ENCODE data around the gene SETDB1. TPM values are rescaled to one million over a fixed set of nuclear protein-coding genes. Genes with fewer than 3 reads are reported as not detected.

Gene SETDB1
- total RNA-seq, 1 donor from 2014 or later, result 47.5 TPM

DNA sequence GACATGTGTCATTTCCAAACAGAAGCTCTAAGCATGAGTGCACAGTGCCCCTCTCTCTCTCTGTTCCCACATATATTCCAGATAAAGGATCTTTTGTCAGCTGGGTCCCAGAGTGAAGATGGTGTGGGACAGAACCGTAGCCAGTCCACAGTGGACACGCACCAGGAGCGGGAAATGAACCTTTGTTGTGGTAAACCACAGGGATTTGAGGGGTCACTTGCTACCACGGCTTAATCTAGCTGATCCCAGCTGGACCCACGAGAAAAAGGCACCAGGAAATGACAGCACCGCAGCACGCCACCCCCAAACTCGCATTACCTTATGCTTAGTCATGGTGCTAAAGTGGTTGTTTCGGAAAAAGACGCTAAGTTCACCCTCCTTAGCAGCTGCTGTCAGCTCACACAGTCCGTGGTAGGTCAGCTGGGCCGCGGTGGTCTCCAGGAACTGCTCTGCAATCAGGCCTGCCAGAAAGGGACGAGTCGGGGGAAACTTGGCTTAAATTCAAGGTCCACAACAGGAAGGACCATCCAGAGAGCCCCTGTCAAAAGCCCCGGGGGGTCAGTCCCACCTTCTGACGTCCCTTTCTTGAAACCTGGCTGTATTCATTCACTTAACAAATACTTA, 73.0 kb downstream of the SETDB1 start:
- H3K27ac ChIP-seq (ENCODE audit: low read depth, low read length), result no peak overlapping the region
- H3K4me1 ChIP-seq (ENCODE audit: control insufficient read depth in 3 of 3, insufficient read depth in 3 of 3, low read length in 3 of 3), result peaks cover 16 to 27% (median 21%) of the 10 kb centered on the region in 3 donors
- peak overlapping the region in 1 of 3 donors; percentile 25 for H3K9ac ChIP-seq (ENCODE audit: low read depth in 1 of 3, low read length in 3 of 3)
- no peak overlapping the region for H3K4me3 ChIP-seq (ENCODE audit: low read length in 3 of 3)
- H3K9me3 ChIP-seq (ENCODE audit: control insufficient read depth in 3 of 3, low read length in 3 of 3), result no peaks in the 10 kb centered on the region
- no peaks in the 10 kb centered on the region for H3K27me3 ChIP-seq (ENCODE audit: control insufficient read depth in 3 of 3, insufficient read depth in 3 of 3, low read length in 3 of 3)
- peaks cover 32 to 49% (median 49%) of the 10 kb centered on the region in 3 donors for H3K36me3 ChIP-seq (ENCODE audit: control insufficient read depth in 3 of 3, insufficient read depth in 3 of 3, low read length in 3 of 3)

DNA sequence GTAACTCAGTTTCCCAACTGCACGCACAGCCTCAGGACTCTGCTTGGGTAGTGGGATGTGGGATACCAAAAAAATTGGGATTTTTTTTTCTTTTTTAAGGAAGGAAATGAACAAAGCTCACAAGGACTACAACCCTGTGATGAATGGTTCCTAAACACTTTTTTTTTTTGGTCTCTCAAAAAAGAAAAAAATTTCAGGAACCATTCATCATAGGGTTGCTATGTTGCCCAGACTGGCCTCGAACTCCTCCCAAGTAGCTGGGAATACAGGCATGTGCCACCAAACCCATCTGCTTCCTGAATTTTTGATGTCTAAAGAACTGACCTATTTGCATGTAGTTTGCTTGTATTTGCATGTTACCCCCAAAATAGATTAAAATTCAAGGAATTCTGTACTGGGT, 73.8 kb downstream of the SETDB1 start:
- Histone ChIP-seq H3K4me1 (ENCODE audit: control insufficient read depth in 3 of 3, insufficient read depth in 3 of 3, low read length in 3 of 3) (peaks cover 16 to 34% (median 27%) of the 10 kb centered on the region in 3 donors), H3K36me3 (ENCODE audit: control insufficient read depth in 3 of 3, insufficient read depth in 3 of 3, low read length in 3 of 3) (peaks cover 32 to 49% (median 49%) of the 10 kb centered on the region in 3 donors)

DNA sequence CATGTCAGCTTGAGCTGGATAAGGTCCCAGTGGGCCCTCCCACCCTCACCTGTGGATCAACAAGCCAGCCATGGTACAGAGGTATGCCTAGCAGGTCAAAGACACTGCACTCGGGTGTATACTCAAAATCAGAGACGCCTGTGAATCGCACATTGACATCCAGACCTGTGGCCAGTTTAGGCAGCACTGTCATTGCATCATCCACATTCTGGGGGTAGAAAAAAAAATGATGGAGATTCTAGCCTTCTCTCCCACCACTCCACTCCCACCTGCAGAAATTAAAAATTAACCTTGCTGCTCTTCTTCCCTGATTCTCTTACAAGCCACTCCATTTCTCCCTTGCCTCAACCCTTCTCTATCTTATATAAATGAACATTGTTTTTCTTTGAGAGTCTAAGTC, 74.2 kb downstream of the SETDB1 start:
- peaks cover 12 to 31% (median 27%) of the 10 kb centered on the region in 3 donors for H3K4me1 ChIP-seq (ENCODE audit: control insufficient read depth in 3 of 3, insufficient read depth in 3 of 3, low read length in 3 of 3)
- no peak overlapping the region for H3K9ac ChIP-seq (ENCODE audit: low read depth in 1 of 3, low read length in 3 of 3)
- no peaks in the 10 kb centered on the region for H3K9me3 ChIP-seq (ENCODE audit: control insufficient read depth in 3 of 3, low read length in 3 of 3)
- no peak overlapping the region for H3K27ac ChIP-seq (ENCODE audit: low read depth, low read length)
- H3K27me3 ChIP-seq (ENCODE audit: control insufficient read depth in 3 of 3, insufficient read depth in 3 of 3, low read length in 3 of 3), result no peaks in the 10 kb centered on the region
- no peak overlapping the region for H3K4me3 ChIP-seq (ENCODE audit: low read length in 3 of 3)
- H3K36me3 ChIP-seq (ENCODE audit: control insufficient read depth in 3 of 3, insufficient read depth in 3 of 3, low read length in 3 of 3), result peaks cover 32 to 49% (median 49%) of the 10 kb centered on the region in 3 donors

More for the DNA sequence above, 73.8 kb downstream of the SETDB1 start:
- Histone ChIP-seq H3K27ac (ENCODE audit: low read depth, low read length) (no peak overlapping the region), H3K9ac (ENCODE audit: low read depth in 1 of 3, low read length in 3 of 3) (no peak overlapping the region), H3K27me3 (ENCODE audit: control insufficient read depth in 3 of 3, insufficient read depth in 3 of 3, low read length in 3 of 3) (no peaks in the 10 kb centered on the region), H3K4me3 (ENCODE audit: low read length in 3 of 3) (no peak overlapping the region), H3K9me3 (ENCODE audit: control insufficient read depth in 3 of 3, low read length in 3 of 3) (no peaks in the 10 kb centered on the region)

DNA sequence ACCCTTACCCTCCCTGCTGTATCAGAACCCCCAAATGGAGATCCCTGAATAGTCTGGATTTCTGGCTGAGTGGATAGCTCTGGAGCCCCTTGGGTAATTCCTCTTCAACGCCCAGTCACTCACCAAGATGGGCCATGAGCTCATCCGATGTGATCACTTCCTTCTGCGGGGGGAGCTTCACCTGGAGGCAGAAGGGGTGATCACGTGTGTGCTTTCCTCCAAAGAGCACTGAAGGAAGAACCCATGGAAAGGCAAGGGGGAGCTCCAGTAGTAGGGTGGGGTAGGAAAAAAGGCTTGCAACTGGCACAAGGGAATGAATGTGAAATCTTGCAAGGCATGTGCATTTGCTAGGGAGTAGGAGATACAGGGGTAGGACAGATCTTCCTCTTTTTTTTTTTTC, 75.4 kb downstream of the SETDB1 start:
- Histone ChIP-seq H3K27me3 (ENCODE audit: control insufficient read depth in 3 of 3, insufficient read depth in 3 of 3, low read length in 3 of 3) (no peaks in the 10 kb centered on the region), H3K27ac (ENCODE audit: low read depth, low read length) (no peak overlapping the region), H3K9me3 (ENCODE audit: control insufficient read depth in 3 of 3, low read length in 3 of 3) (no peaks in the 10 kb centered on the region), H3K4me3 (ENCODE audit: low read length in 3 of 3) (no peak overlapping the region), H3K36me3 (ENCODE audit: control insufficient read depth in 3 of 3, insufficient read depth in 3 of 3, low read length in 3 of 3) (peaks cover 32 to 49% (median 49%) of the 10 kb centered on the region in 3 donors), H3K4me1 (ENCODE audit: control insufficient read depth in 3 of 3, insufficient read depth in 3 of 3, low read length in 3 of 3) (peaks cover 14 to 37% (median 29%) of the 10 kb centered on the region in 3 donors), H3K9ac (ENCODE audit: low read depth in 1 of 3, low read length in 3 of 3) (no peak overlapping the region)

DNA sequence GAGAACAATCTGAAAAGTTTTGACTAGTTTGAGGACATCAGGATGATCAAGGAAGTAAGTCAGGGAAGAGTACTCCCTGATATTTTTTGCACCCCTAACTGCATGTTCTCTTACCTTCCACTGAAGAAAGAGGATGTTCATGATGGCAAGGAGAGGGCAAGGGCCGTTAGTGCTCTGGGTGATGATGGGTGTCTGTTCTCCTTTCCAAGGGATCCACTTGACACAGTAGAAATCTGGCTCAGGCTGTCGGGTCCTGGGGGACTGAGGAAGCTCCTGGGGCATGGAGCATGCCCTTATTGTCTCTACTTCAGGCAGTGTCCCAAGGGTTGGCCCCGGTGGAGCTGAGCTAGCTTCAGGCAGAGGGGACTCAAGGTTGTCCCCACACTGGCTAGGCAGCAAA, 75.9 kb downstream of the SETDB1 start:
- no peak overlapping the region for H3K27ac ChIP-seq (ENCODE audit: low read depth, low read length)
- peaks cover 29 to 46% (median 44%) of the 10 kb centered on the region in 3 donors for H3K36me3 ChIP-seq (ENCODE audit: control insufficient read depth in 3 of 3, insufficient read depth in 3 of 3, low read length in 3 of 3)
- H3K4me3 ChIP-seq (ENCODE audit: low read length in 3 of 3), result no peak overlapping the region

DNA sequence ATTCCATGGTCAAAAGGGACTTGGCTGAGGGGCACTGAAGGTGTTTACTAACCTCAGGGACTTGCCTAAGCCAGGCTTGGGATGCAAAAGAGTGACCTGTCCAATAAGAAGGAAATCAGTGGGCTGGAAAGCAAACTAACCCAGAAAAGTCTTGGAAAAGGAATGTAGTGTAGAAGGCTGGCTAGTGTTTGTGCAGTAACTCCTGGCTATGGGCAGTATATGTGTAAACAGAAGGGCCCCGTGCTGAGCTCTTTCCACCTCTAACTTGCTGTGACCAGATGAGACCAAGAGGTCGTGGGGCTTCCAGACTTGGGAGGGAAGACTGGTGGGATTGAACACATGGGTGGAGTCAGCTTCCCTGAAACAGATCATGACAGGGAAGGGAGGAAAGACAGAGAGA, 76.4 kb downstream of the SETDB1 start:
- H3K4me1 ChIP-seq (ENCODE audit: control insufficient read depth in 3 of 3, insufficient read depth in 3 of 3, low read length in 3 of 3), result peaks cover 20 to 47% (median 37%) of the 10 kb centered on the region in 3 donors
- H3K27me3 ChIP-seq (ENCODE audit: control insufficient read depth in 3 of 3, insufficient read depth in 3 of 3, low read length in 3 of 3), result no peaks in the 10 kb centered on the region
- peaks cover 23 to 44% (median 39%) of the 10 kb centered on the region in 3 donors for H3K36me3 ChIP-seq (ENCODE audit: control insufficient read depth in 3 of 3, insufficient read depth in 3 of 3, low read length in 3 of 3)
- no peak overlapping the region for H3K4me3 ChIP-seq (ENCODE audit: low read length in 3 of 3)
- no peaks in the 10 kb centered on the region for H3K9me3 ChIP-seq (ENCODE audit: control insufficient read depth in 3 of 3, low read length in 3 of 3)
- no peak overlapping the region for H3K27ac ChIP-seq (ENCODE audit: low read depth, low read length)
- H3K9ac ChIP-seq (ENCODE audit: low read depth in 1 of 3, low read length in 3 of 3), result no peak overlapping the region

More for the DNA sequence above, 75.9 kb downstream of the SETDB1 start:
- Histone ChIP-seq H3K27me3 (ENCODE audit: control insufficient read depth in 3 of 3, insufficient read depth in 3 of 3, low read length in 3 of 3) (no peaks in the 10 kb centered on the region), H3K9me3 (ENCODE audit: control insufficient read depth in 3 of 3, low read length in 3 of 3) (no peaks in the 10 kb centered on the region), H3K9ac (ENCODE audit: low read depth in 1 of 3, low read length in 3 of 3) (no peak overlapping the region), H3K4me1 (ENCODE audit: control insufficient read depth in 3 of 3, insufficient read depth in 3 of 3, low read length in 3 of 3) (peaks cover 16 to 41% (median 32%) of the 10 kb centered on the region in 3 donors)

DNA sequence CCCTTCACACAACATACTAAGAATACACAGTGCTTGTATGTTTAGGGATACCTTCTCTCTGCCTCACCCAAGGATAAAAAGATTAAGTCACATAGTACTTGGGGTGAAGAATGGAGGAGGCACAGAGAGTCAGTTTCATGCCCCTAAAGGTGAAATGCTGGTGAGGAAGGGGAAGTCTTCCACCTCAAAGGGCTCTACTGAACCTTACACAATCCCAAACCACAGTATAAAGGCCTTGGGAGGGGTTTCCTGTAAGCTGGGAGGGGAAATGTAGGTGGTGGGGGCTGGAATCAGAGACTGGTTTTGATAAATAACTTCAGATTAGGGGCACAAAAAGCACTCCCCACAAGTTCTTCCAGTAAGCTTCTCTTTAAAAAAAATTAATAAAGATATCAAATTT, 77.0 kb downstream of the SETDB1 start:
- peak overlapping the region in 2 of 3 donors; percentile 38 to 41 for H3K9ac ChIP-seq (ENCODE audit: low read depth in 1 of 3, low read length in 3 of 3)
- no peaks in the 10 kb centered on the region for H3K27me3 ChIP-seq (ENCODE audit: control insufficient read depth in 3 of 3, insufficient read depth in 3 of 3, low read length in 3 of 3)
- no peak overlapping the region for H3K4me3 ChIP-seq (ENCODE audit: low read length in 3 of 3)
- no peak overlapping the region for H3K27ac ChIP-seq (ENCODE audit: low read depth, low read length)
- no peaks in the 10 kb centered on the region for H3K9me3 ChIP-seq (ENCODE audit: control insufficient read depth in 3 of 3, low read length in 3 of 3)
- H3K4me1 ChIP-seq (ENCODE audit: control insufficient read depth in 3 of 3, insufficient read depth in 3 of 3, low read length in 3 of 3), result peaks cover 26 to 52% (median 43%) of the 10 kb centered on the region in 3 donors
- H3K36me3 ChIP-seq (ENCODE audit: control insufficient read depth in 3 of 3, insufficient read depth in 3 of 3, low read length in 3 of 3), result peaks cover 18 to 39% (median 36%) of the 10 kb centered on the region in 3 donors

DNA sequence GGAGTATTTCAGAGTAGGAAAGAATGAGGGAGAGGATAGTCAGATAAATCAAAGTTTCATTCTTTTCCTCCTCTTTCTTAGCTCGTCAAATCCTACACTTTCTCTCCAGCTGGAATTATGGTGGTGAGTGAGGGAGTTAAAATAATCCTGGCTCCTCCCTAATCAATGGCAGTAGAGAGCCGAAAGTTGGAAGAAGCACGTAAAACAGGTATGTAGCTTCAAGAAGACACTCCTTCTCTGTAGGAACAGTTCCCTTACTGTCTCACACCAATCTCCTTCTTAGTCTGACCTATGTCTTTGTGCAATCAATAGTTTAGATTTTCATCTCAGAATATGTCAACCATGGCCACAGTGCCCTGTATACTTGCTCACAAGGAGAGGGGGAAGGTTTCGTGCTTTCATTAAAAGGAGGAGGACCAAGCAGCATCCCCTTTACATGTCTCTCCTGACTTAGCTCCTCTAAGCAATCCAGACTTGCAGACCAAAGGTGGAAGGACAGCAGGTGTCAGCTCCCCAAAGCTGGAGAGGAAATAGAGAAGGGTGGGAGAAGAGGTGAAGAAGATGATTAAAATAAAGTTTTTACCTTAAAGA, 79.7 kb downstream of the SETDB1 start:
- H3K27me3 ChIP-seq (ENCODE audit: control insufficient read depth in 3 of 3, insufficient read depth in 3 of 3, low read length in 3 of 3), result no peaks in the 10 kb centered on the region
- H3K9ac ChIP-seq (ENCODE audit: low read depth in 1 of 3, low read length in 3 of 3), result peak overlapping the region; percentile 90 to 97 (median 93)
- peak overlapping the region; percentile 87 to 95 (median 88) for H3K4me3 ChIP-seq (ENCODE audit: low read length in 3 of 3)
- peak overlapping the region; percentile 80 for H3K27ac ChIP-seq (ENCODE audit: low read depth, low read length)
- H3K36me3 ChIP-seq (ENCODE audit: control insufficient read depth in 3 of 3, insufficient read depth in 3 of 3, low read length in 3 of 3), result peaks cover 8 to 21% (median 17%) of the 10 kb centered on the region in 3 donors
- no peaks in the 10 kb centered on the region for H3K9me3 ChIP-seq (ENCODE audit: control insufficient read depth in 3 of 3, low read length in 3 of 3)
- H3K4me1 ChIP-seq (ENCODE audit: control insufficient read depth in 3 of 3, insufficient read depth in 3 of 3, low read length in 3 of 3), result peaks cover 34 to 61% (median 51%) of the 10 kb centered on the region in 3 donors

DNA sequence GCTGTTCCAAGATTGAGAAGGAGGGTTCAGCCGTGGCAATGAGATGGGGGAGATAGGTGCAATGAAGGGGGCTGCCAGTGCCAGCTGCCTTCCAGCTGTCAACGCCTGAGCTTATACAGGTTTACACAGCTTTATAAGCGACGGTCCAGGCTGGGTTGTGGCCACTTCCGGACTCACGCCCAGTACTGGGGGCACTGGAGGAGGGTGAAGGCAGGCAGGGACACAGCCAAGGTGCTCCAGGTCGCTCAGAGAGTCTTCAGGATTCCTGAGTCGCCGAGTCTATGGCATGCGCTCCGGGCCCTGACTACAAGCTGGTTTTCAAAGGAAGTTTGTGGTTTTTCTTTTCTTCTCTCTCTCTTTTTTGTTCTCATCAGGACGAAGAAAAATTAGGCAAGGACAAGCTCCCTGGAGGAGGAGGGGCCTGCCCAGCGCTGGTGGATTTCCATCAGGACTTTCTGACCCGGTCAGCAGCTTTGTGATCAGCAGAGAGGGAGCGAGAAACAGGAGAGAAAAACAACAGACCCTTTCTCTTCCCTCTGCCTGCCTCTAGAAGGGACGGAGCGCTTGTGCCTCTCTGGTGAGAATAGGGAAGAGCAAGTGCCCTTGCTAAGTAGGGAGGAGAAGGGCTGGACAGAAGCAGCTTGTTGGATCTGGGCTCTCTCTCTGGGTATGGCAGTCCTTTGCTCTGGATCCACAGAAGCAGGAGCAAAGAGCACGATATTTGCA, 80.3 kb downstream of the SETDB1 start, which contains the start of gene MINDY1:
MINDY1 (minus strand) TSS at position 576 of the 726 bp plus-strand sequence. CDS start 4,285 bp downstream, outside the sequence.
- Histone ChIP-seq H3K27ac (ENCODE audit: low read depth, low read length) (peak within 1 kb of the TSS; percentile 80), H3K4me3 (ENCODE audit: low read length in 3 of 3) (peak within 1 kb of the TSS; percentile 92 to 100 (median 98)), H3K9me3 (ENCODE audit: control insufficient read depth in 3 of 3, low read length in 3 of 3) (no peaks in the 10 kb centered on the region), H3K9ac (ENCODE audit: low read depth in 1 of 3, low read length in 3 of 3) (peak within 1 kb of the TSS; percentile 90 to 97 (median 93)), H3K27me3 (ENCODE audit: control insufficient read depth in 3 of 3, insufficient read depth in 3 of 3, low read length in 3 of 3) (no peaks in the 10 kb centered on the region), H3K36me3 (ENCODE audit: control insufficient read depth in 3 of 3, insufficient read depth in 3 of 3, low read length in 3 of 3) (peaks cover 8 to 15% (median 13%) of the 10 kb centered on the region in 3 donors), H3K4me1 (ENCODE audit: control insufficient read depth in 3 of 3, insufficient read depth in 3 of 3, low read length in 3 of 3) (peaks cover 34 to 63% (median 51%) of the 10 kb centered on the region in 3 donors)
